Body of pancreas (tissue), 4 donors: Measurements from ENCODE around the gene REST. TPM values are rescaled to one million over a fixed set of nuclear protein-coding genes. Genes with fewer than 3 reads are reported as not detected.

Experiments used
- ATAC-seq: fragments of 150-250 bp; one replicate; pipeline ENCODE4 v1.9.1; 2016
- DNase-seq, 4 donors: peaks; one replicate each; pipeline ENCODE4 v3.0.0-alpha.2; 2019
- H3K27ac ChIP-seq, 4 donors: fragments of 200-600 bp; sonication (generic); 1 replicate in 3 of 4; 2 replicates in 1 of 4; pipeline versions ENCODE4 v1.5.1 to v1.6.1; 2016 to 2019; ENCODE audit warnings: mild to moderate bottlenecking in 1 of 4, mixed read lengths in 1 of 4, moderate library complexity in 1 of 4
- H3K27me3 ChIP-seq, 2 donors: fragments of 200-600 bp; sonication (generic); one replicate each; pipeline ENCODE4 v1.6.0; 2016; ENCODE audit warnings: mild to moderate bottlenecking in 1 of 2
- H3K36me3 ChIP-seq, 2 donors: fragments of 200-600 bp; sonication (generic); replicated peaks in 1 of 2; 2 replicates each; pipeline ENCODE4 v1.5.1; 2016; ENCODE audit warnings: low read depth in 2 of 2; ENCODE audit not compliant: insufficient read depth in 1 of 2
- H3K4me1 ChIP-seq: fragments of 200-600 bp; sonication (generic); one replicate; pipeline ENCODE4 v1.6.0; 2016
- H3K4me3 ChIP-seq, 2 donors: fragments of 200-600 bp; sonication (generic); 1 replicate in 1 of 2; 2 replicates in 1 of 2; pipeline ENCODE4 v1.5.1; 2016 to 2019
- H3K9me3 ChIP-seq, 3 donors: fragments of 200-600 bp; sonication (generic); 1 replicate in 2 of 3; 2 replicates in 1 of 3; pipeline ENCODE4 v1.5.1; 2016
- POLR2A ChIP-seq, 3 donors: fragments of 450-650 bp; IDR thresholded peaks; one replicate each; pipeline ENCODE4 v1.6.1; 2016; ENCODE audit warnings: antibody characterized with exemption in 3 of 3, mild to moderate bottlenecking in 2 of 3
- WGBS, 2 donors: methylation state at CpG; one replicate each; pipeline ENCODE4 v1.1.5; 2017; 5-methylcytosine and 5-hydroxymethylcytosine counted together
- intact Hi-C: fragments of 100-400 bp; cut with DNase I; formaldehyde crosslinking; loops from one replicate; pipeline ENCODE4 v1.15.1; 2023
- small RNA-seq: library from RNA; depleted of rRNA; stranded (forward); fragments of <200 nt; gene quantifications from one replicate; pipeline ENCODE3, GENCODE V24; 2016
- total RNA-seq, 2 donors: library from RNA; depleted of rRNA; stranded (reverse); fragments of >200 nt; gene quantifications; one replicate each; pipeline ENCODE4 v1.1.0, GENCODE V29; 2016
- TF ChIP-seq, protein P1 (sequence below), 7 experiments: fragments of 450-650 bp in 4 of 7; fragments of 200-600 bp in 3 of 7; sonication (generic) in 3 of 7; IDR thresholded peaks; one replicate each; pipeline ENCODE4 v1.5.1; 2016 to 2019; ENCODE audit warnings: antibody characterized with exemption in 7 of 7

Gene REST
- total RNA-seq, 2 donors from 2014 or later = 17.1 to 19.8 TPM

DNA sequence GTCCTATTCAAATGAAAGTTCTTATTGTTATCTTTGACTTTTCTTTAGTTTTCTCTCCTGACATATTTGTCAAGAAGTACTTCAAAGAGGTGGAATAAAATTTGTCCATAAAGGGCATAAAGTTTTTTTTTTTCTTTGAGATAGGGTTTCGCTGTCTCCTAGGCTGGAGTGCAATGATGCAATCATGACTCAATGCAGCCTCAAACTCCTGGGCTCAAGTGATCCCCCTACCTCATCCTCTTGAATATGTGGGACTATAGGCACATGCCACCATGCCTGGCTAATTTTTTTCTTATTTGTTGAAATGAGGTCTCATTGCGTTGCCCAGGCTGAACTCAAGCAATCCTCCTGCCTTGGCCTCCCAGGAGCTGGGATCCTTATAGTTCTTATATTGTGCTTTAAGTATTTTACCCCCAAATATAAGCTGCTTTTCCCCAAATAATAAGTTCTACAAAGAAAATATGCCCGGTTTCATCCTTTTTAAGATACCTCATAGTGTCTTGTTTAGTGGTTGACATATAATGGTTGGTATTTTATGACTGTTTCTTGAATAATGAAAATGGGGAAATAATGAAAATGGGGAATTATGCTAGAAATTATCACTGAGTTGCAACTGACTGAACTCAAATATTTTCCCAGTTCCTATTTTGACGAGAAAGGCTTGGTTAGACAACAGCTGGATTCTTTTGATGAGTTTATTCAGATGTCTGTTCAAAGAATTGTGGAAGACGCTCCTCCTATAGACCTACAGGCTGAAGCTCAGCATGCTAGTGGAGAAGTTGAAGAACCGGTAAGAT is 82.6 kb downstream of the REST start:
- 89 to 92% methylated on average over 6 of the region's 6 CpGs for WGBS, 2 donors
- peaks cover 2% of the 10 kb centered on the region for H3K4me1 ChIP-seq
- no peaks in the 10 kb centered on the region for H3K9me3 ChIP-seq
- H3K36me3 ChIP-seq = peaks cover 4 to 12% of the 10 kb centered on the region in 2 donors
- DNase-seq = no peak
- H3K27me3 ChIP-seq = no peaks in the 10 kb centered on the region
- no peak overlapping the region for H3K27ac ChIP-seq
- no peak overlapping the region for H3K4me3 ChIP-seq
- ATAC-seq = no peak
- TF ChIP-seq, protein P1, sequence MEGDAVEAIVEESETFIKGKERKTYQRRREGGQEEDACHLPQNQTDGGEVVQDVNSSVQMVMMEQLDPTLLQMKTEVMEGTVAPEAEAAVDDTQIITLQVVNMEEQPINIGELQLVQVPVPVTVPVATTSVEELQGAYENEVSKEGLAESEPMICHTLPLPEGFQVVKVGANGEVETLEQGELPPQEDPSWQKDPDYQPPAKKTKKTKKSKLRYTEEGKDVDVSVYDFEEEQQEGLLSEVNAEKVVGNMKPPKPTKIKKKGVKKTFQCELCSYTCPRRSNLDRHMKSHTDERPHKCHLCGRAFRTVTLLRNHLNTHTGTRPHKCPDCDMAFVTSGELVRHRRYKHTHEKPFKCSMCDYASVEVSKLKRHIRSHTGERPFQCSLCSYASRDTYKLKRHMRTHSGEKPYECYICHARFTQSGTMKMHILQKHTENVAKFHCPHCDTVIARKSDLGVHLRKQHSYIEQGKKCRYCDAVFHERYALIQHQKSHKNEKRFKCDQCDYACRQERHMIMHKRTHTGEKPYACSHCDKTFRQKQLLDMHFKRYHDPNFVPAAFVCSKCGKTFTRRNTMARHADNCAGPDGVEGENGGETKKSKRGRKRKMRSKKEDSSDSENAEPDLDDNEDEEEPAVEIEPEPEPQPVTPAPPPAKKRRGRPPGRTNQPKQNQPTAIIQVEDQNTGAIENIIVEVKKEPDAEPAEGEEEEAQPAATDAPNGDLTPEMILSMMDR (IDR thresholded peaks at IDR 0.05) = no peak
- no peak for TF ChIP-seq POLR2A (IDR thresholded peaks at IDR 0.05)
- intact Hi-C loops = no loop called here

DNA sequence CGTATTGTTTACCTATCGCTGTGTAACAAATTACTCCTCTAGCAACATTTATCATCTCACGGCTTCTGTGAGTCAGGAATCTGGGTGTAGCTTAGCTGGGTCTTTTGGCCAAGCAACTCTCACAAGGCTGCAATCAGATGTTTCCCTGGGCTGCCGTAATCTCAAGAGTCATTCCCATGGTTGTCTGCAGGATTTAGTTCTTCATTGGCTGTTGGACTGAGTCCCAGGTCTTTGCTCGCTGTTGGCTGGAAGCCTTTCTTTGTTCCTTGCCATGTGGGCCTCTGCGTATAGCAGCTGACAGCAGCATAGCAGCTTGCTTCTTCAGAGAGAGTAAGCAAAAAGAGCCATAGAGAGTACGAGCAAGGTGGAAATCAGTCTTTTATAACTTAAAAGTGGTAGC is 87.8 kb downstream of the REST start:
- no peaks in the 10 kb centered on the region for H3K27me3 ChIP-seq
- intact Hi-C loops = no loop called here
- H3K4me1 ChIP-seq = peaks cover 9% of the 10 kb centered on the region
- 23 to 39% methylated on average over 7 of the region's 7 CpGs for WGBS, 2 donors
- H3K9me3 ChIP-seq = no peaks in the 10 kb centered on the region
- H3K27ac ChIP-seq = peak overlapping the region in 2 of 4 donors; percentile 15 to 36
- TF ChIP-seq POLR2A (IDR thresholded peaks at IDR 0.05) = no peak
- TF ChIP-seq, protein P1 (IDR thresholded peaks at IDR 0.05) = no peak
- DNase-seq (peak; percentile 49 to 68 (median 64)), ATAC-seq (peak; percentile 71)
- H3K4me3 ChIP-seq = no peak overlapping the region
- peaks cover 8 to 16% of the 10 kb centered on the region in 2 donors for H3K36me3 ChIP-seq

DNA sequence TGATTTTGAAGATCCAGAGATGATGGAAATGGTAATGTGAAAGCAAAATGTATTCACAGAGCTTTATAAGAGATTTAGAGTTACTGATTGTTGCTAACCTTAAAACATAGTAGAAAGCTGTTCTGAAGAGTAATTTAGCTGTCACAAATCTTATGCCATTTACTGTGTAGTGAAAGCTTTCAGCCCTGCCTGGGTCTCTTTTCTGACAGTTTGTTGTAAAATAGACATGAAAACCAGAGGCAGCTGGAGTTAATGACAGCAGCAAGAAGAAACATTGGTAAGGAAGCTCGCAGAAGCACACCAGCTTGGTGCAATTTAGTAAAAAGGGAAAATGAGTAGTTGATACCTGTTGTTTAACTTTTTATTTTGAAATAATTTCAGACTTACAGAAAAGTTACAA is 92.1 kb downstream of the REST start:
- ATAC-seq (no peak), DNase-seq (no peak)
- TF ChIP-seq, protein P1 (IDR thresholded peaks at IDR 0.05) = no peak
- no peak for TF ChIP-seq POLR2A (IDR thresholded peaks at IDR 0.05)
- Histone ChIP-seq H3K27me3 (no peaks in the 10 kb centered on the region), H3K27ac (no peak overlapping the region), H3K9me3 (no peaks in the 10 kb centered on the region), H3K4me3 (no peak overlapping the region), H3K4me1 (peaks cover 9% of the 10 kb centered on the region), H3K36me3 (peaks cover 12 to 31% of the 10 kb centered on the region in 2 donors)
- intact Hi-C loops = no loop called here
- 95 to 97% methylated on average over 1 of the region's 1 CpG for WGBS, 2 donors

DNA sequence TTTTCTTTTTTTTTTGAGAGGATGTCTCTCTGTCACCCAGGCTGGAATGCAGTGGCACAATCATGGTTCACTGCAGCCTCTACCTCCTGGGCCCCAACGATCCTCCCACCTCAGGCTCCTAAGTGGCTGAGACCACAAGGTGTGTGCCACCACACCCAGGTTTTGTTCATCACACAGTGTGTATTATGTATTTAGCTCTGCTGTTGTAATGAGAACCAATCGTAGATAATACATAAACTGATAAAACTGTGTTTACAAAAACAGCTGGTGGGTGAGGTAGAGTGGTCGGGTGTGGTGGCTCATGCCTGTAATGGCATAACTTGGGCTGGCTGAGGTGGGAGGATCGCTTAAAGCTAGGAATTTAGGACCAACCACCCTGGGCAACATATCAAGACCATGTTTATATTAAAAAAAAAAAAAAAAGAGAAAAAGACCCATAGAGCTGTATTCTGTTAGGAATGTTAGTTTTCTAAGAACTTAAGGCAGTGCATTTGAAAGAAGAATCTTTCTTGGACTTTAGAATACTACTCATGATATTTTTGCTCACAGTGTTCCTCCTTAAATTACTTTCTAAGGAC is 105.9 kb downstream of the REST start:
- TF ChIP-seq POLR2A (IDR thresholded peaks at IDR 0.05) = no peak
- TF ChIP-seq, protein P1 (IDR thresholded peaks at IDR 0.05) = no peak
- Histone ChIP-seq H3K27me3 (no peaks in the 10 kb centered on the region), H3K4me3 (no peak overlapping the region), H3K36me3 (peaks cover 8 to 46% of the 10 kb centered on the region in 2 donors), H3K9me3 (no peaks in the 10 kb centered on the region), H3K4me1 (no peaks in the 10 kb centered on the region), H3K27ac (no peak overlapping the region)
- ATAC-seq (no peak), DNase-seq (no peak)
- intact Hi-C loops = no loop called here
- 80 to 83% methylated on average over 4 of the region's 4 CpGs for WGBS, 2 donors

Small RNA genes lying within 50 kb of the gene (small RNA-seq; reads per million reads assigned to genes)
- not detected for gene RNU6-998P

Other genes with a start within 250 kb of the REST start
- gene HOPX, start 226.6 kb upstream of the REST start, total RNA-seq = 1 to 10 TPM in 1 of 2 donors, not detected in 1; 1.6 TPM
- gene SPINK2, start 86.2 kb upstream of the REST start, total RNA-seq = not detected
- gene NOA1, start 69.7 kb downstream of the REST start, total RNA-seq = 10 to 100 TPM; 27.7 to 30.6 TPM
- 10 to 100 TPM; 38.6 to 46.2 TPM for gene POLR2B, start 71.0 kb downstream of the REST start, total RNA-seq
- 1,000 to 10,000 TPM in 1 of 2 donors, 100 to 1,000 TPM in 1; 758 to 1,249 TPM for gene IGFBP7, start 202.5 kb downstream of the REST start, total RNA-seq